K562 (cell line): Measurements from ENCODE around the gene FOXO3. TPM values are rescaled to one million over a fixed set of nuclear protein-coding genes. Genes with fewer than 3 reads are reported as not detected.
A peak's percentile ranks its signal among the peaks of the same experiment; 100 is the strongest.

Experiments used
- ATAC-seq: fragments of 200-7000 bp; cut with Tn5 transposase; 3 replicates; pipeline ENCODE4 v1.9.1; 2020; ENCODE audit warnings: moderate library complexity
- BruUV-seq: library from RNA; stranded (reverse); fragments of 400-500 nt; replicated peaks from 2 replicates; lab custom pipeline; 2021; lab: Mats Ljungman, UMichigan
- CTCF ChIA-PET: fragments of 300-600 bp; formaldehyde crosslinking; extraction: SDS; loops from one replicate; lab custom pipeline; 2021; ENCODE audit warnings: low intra/inter-chr PET ratio; lab: Yijun Ruan, JAX
- POLR2A ChIA-PET: fragments of 300-600, 350-650 bp; sonication (Branson Sonifier 250); formaldehyde crosslinking; extraction: SDS; loops from one replicate; lab custom pipeline; 2021; ENCODE audit warnings: antibody characterized with exemption, inconsistent platforms; lab: Yijun Ruan, JAX
- DNase-seq, 4 experiments: peaks; one replicate each; pipeline versions ENCODE4 v3.0.0 to v3.0.0-alpha.2; 2011 to 2018; ENCODE audit warnings: low spot score in 3 of 4, mixed read lengths in 3 of 4; ENCODE audit errors: extremely low read depth in 1 of 4
- FAIRE-seq: peaks from 2 replicates; lab custom pipeline; 2011; peaks lifted over from hg19 to GRCh38; lab: Jason Lieb, UNC
- H2AFZ ChIP-seq: 2 replicates; pipeline ENCODE4 v1.6.0; 2011; ENCODE audit warnings: low read depth, low read length, control low read depth, inconsistent platforms
- H3K27ac ChIP-seq: fragments of 200-600 bp; 3 replicates; pipeline ENCODE4 v1.8.0; 2011; ENCODE audit warnings: low read depth, mild to moderate bottlenecking, control low read depth, inconsistent platforms, low read length, moderate library complexity, mixed read lengths; ENCODE audit errors: extremely low read depth
- H3K27me3 ChIP-seq, 2 experiments: fragments of 300-600 bp in 1 of 2; 2 replicates in 1 of 2; 3 replicates in 1 of 2; pipeline versions ENCODE4 v1.6.0 to v1.8.0; 2011; ENCODE audit warnings: inconsistent platforms in 2 of 2, low read length in 2 of 2, mild to moderate bottlenecking in 1 of 2, mixed read lengths in 1 of 2, moderate library complexity in 1 of 2; ENCODE audit not compliant: control insufficient read depth in 2 of 2, insufficient read depth in 2 of 2
- H3K36me3 ChIP-seq: fragments of 300-600 bp; 3 replicates; pipeline ENCODE4 v1.8.0; 2011; ENCODE audit warnings: mild to moderate bottlenecking, low read length, inconsistent platforms; ENCODE audit not compliant: control insufficient read depth, insufficient read depth
- H3K4me1 ChIP-seq, 2 experiments: fragments of 200-600 bp in 1 of 2; replicated peaks in 1 of 2; 2 replicates in 1 of 2; 3 replicates in 1 of 2; pipeline versions ENCODE4 v1.5.1 to v1.8.0; 2011; ENCODE audit warnings: inconsistent platforms in 2 of 2, low read length in 2 of 2, mild to moderate bottlenecking in 1 of 2, mixed read lengths in 1 of 2, moderate library complexity in 1 of 2; ENCODE audit not compliant: control insufficient read depth in 2 of 2, insufficient read depth in 2 of 2
- H3K4me2 ChIP-seq: 2 replicates; pipeline ENCODE4 v1.6.1; 2011; ENCODE audit warnings: low read length, control low read depth, inconsistent platforms, mixed read lengths; ENCODE audit not compliant: insufficient read depth
- H3K4me3 ChIP-seq: fragments of 200-600 bp; sonication (generic), shearing (Covaris generic); 2 replicates; pipeline ENCODE4 v1.5.1; 2016; ENCODE audit warnings: control low read depth, inconsistent platforms
- H3K79me2 ChIP-seq: fragments of 200-600 bp; 3 replicates; pipeline ENCODE4 v1.8.0; 2011; ENCODE audit warnings: low read length, inconsistent platforms; ENCODE audit not compliant: control insufficient read depth, insufficient read depth
- H3K9ac ChIP-seq, 2 experiments: 2 replicates each; pipeline versions ENCODE4 v1.6.0 to v1.6.1; 2011; ENCODE audit warnings: low read depth in 2 of 2, low read length in 2 of 2, control low read depth in 1 of 2, inconsistent platforms in 1 of 2, mild to moderate bottlenecking in 1 of 2, mixed read lengths in 1 of 2; ENCODE audit not compliant: insufficient read depth in 1 of 2
- H3K9me1 ChIP-seq: one replicate; pipeline ENCODE4 v1.6.0; 2011; ENCODE audit warnings: inconsistent platforms, mild to moderate bottlenecking, low read length, moderate library complexity; ENCODE audit not compliant: control insufficient read depth, insufficient read depth
- H3K9me3 ChIP-seq: replicated peaks from 2 replicates; pipeline ENCODE4 v1.5.1; 2011; ENCODE audit warnings: low read depth, low read length, inconsistent platforms; ENCODE audit not compliant: control insufficient read depth, insufficient read depth
- H4K20me1 ChIP-seq: replicated peaks from 2 replicates; pipeline ENCODE4 v1.6.1; 2011; ENCODE audit warnings: low read length, inconsistent platforms, mixed read lengths; ENCODE audit not compliant: control insufficient read depth, insufficient read depth
- CEBPB ChIP-seq: fragments of 450-650 bp; IDR thresholded peaks from 2 replicates; pipeline ENCODE4 v1.6.1; 2016; ENCODE audit warnings: missing genetic modification characterization, missing compliant biosample characterization
- COPS2 ChIP-seq: fragments of 450-650 bp; conservative IDR thresholded peaks from 2 replicates; pipeline ENCODE4 v1.6.1; 2016; ENCODE audit warnings: mild to moderate bottlenecking, moderate library complexity
- HDAC1 ChIP-seq, 2 experiments: fragments of 450-650 bp; IDR thresholded peaks; 2 replicates each; pipeline ENCODE4 v1.6.1; 2016 to 2017; ENCODE audit warnings: inconsistent platforms in 1 of 2, mild to moderate bottlenecking in 1 of 2, moderate library complexity in 1 of 2
- HDAC2 ChIP-seq: fragments of 450-650 bp; IDR thresholded peaks from 2 replicates; pipeline ENCODE4 v1.6.1; 2016; ENCODE audit warnings: mild to moderate bottlenecking
- HMBOX1 ChIP-seq: sonication (generic); IDR thresholded peaks from 2 replicates; pipeline ENCODE4 v1.6.1; 2016
- KDM1A ChIP-seq, 2 experiments: fragments of 450-650 bp; IDR thresholded peaks; 2 replicates each; pipeline ENCODE4 v1.6.1; 2016; ENCODE audit warnings: mild to moderate bottlenecking in 2 of 2
- MEIS2 ChIP-seq: fragments of 450-650 bp; IDR thresholded peaks from 2 replicates; pipeline ENCODE4 v1.6.1; 2014; ENCODE audit warnings: mild to moderate bottlenecking; ENCODE audit not compliant: partially characterized antibody
- PREB ChIP-seq: sonication (generic); formaldehyde crosslinking; IDR thresholded peaks from 2 replicates; pipeline ENCODE4 v1.8.1; 2023; ENCODE audit warnings: mild to moderate bottlenecking, missing genetic modification reagents
- RCOR1 ChIP-seq, 2 experiments: IDR thresholded peaks; 2 replicates each; pipeline ENCODE4 v1.6.1; 2012; ENCODE audit warnings: low read depth in 2 of 2, low read length in 2 of 2, borderline replicate concordance in 1 of 2, improper control_type of control experiment in 1 of 2
- SAFB2 ChIP-seq: fragments of 200-400 bp; formaldehyde crosslinking; IDR thresholded peaks from 2 replicates; pipeline ENCODE4 v1.6.1; 2018; ENCODE audit warnings: borderline replicate concordance, low read length, low read depth, moderate library complexity; ENCODE audit not compliant: severe bottlenecking
- XRCC5 ChIP-seq: fragments of 200-400 bp; formaldehyde crosslinking; IDR thresholded peaks from 2 replicates; pipeline ENCODE4 v1.6.1; 2017; ENCODE audit warnings: low read depth, mild to moderate bottlenecking, low read length
- ZNF212 ChIP-seq: fragments of 450-650 bp; formaldehyde crosslinking; IDR thresholded peaks from 2 replicates; pipeline ENCODE4 v1.4.0; 2020; ENCODE audit warnings: mild to moderate bottlenecking
- ZNF57 ChIP-seq: fragments of 450-650 bp; formaldehyde crosslinking; IDR thresholded peaks from 2 replicates; pipeline ENCODE4 v1.4.0; 2020; ENCODE audit warnings: mild to moderate bottlenecking, moderate library complexity
- WGBS: fragments of 100-300 bp; shearing (Covaris generic); methylation state at CpG from one replicate; pipeline ENCODE4 v1.1.6; 2016; ENCODE audit warnings: low coverage, mixed read lengths; ENCODE audit not compliant: insufficient coverage; ENCODE audit errors: missing lambda C conversion rate; 5-methylcytosine and 5-hydroxymethylcytosine counted together
- in situ Hi-C: fragments of 300-500 bp; cut with MboI; formaldehyde crosslinking; loops from 4 replicates; pipeline ENCODE4 v1.15.0; 2018; ENCODE audit warnings: inconsistent platforms, mixed read lengths
- intact Hi-C: fragments of 100-400 bp; cut with micrococcal nuclease; formaldehyde crosslinking; loops from 2 replicates; pipeline ENCODE4 v1.14.2; 2022
- polyA plus RNA-seq, 8 experiments: library from polyadenylated mRNA; depleted of rRNA in 4 of 8; stranded (reverse) in 5 of 8; unstranded in 3 of 8; fragments of >200 nt; fragmentation: Nextera tagmentation in 2 of 8; fragmentation: Illumina TruSeq in 1 of 8; extraction: Ambion mirVana in 2 of 8; extraction: Trizol in 1 of 8; gene quantifications; 2 replicates each; pipeline versions ENCODE4 v1.2.1 to v1.2.3, GENCODE V29; 2011 to 2014; ENCODE audit warnings: inconsistent platforms in 1 of 8, missing spikeins in 1 of 8
- total RNA-seq, 7 experiments: library from RNA; depleted of rRNA in 6 of 7; stranded (reverse); fragments of >200 nt in 6 of 7; fragmentation: Illumina TruSeq in 2 of 7; extraction: Trizol in 2 of 7; gene quantifications; 2 replicates each; pipeline versions ENCODE4 v1.2.1 to v1.2.3, GENCODE V29; 2011 to 2021; ENCODE audit warnings: low replicate concordance in 1 of 7

Gene FOXO3
- total and polyA plus RNA-seq, 9 of the 15 experiments (the other 6 are each of a cell fraction or from before 2014, with no cell fraction given) = 3.0 to 14.6 (median 6.0) TPM

GRCh38 chr6:108635505-108636226 lies 74.9 kb downstream of the FOXO3 start:
- H3K27ac ChIP-seq = no peak overlapping the region

More at GRCh38 chr6:108635505-108636226, 74.9 kb downstream of the FOXO3 start:
- Histone ChIP-seq H3K36me3 (no peaks in the 10 kb centered on the region), H4K20me1 (peaks cover 23% of the 10 kb centered on the region), H2AFZ (no peak overlapping the region), H3K4me3 (no peak overlapping the region), H3K27me3 (peaks cover 0 to 4% of the 10 kb centered on the region in 2 experiments; a peak in 1 of 5 replicates), H3K9ac (no peak overlapping the region), H3K4me1 (peaks cover 0 to 21% of the 10 kb centered on the region in 2 experiments; a peak in 4 of 5 replicates), H3K9me3 (no peaks in the 10 kb centered on the region), H3K9me1 (no peaks in the 10 kb centered on the region), H3K4me2 (no peak overlapping the region), H3K79me2 (peaks cover 16% of the 10 kb centered on the region; the same call in 2 of the 3 replicates)
- TF ChIP-seq COPS2 = no peak
- peak; percentile 18 to 35; a peak in 1 of 4 replicates for TF ChIP-seq RCOR1 (IDR thresholded peaks at IDR 0.05; ENCODE audit: borderline replicate concordance in 1 of 2, low read depth in 2 of 2, low read length in 2 of 2)
- no peak for TF ChIP-seq XRCC5
- TF ChIP-seq CEBPB = peak; percentile 46; the same call in 1 of the 2 replicates
- TF ChIP-seq MEIS2 = peak; percentile 54
- no peak for TF ChIP-seq SAFB2
- peak; percentile 65 to 75; a peak in 3 of 4 replicates for TF ChIP-seq KDM1A (IDR thresholded peaks at IDR 0.05)
- TF ChIP-seq HDAC1 (IDR thresholded peaks at IDR 0.05) = peak in 1 of 2 experiments; percentile 73; a peak in 1 of 4 replicates
- TF ChIP-seq PREB = no peak
- TF ChIP-seq ZNF57 (CRISPR knock-in tag) = no peak
- TF ChIP-seq HMBOX1 = peak; percentile 85
- TF ChIP-seq ZNF212 = no peak
- TF ChIP-seq HDAC2 = 0 out of 2 replicates have a peak, but pooled peaks have one; percentile 19
- intact Hi-C loops (no loop called here), in situ Hi-C loops (no loop called here)
- BruUV-seq = no TSS peak
- DNase-seq (peak in 1 of 4 experiments; percentile 44), FAIRE-seq (peak; percentile 40), ATAC-seq (peak; percentile 67)
- ChIA-PET CTCF (no interaction called here), POLR2A (interaction anchor here (0.7 to 1.1 kb wide), 2 partner anchors 11 to 12 kb away, joined by 3 read pairs; no protein-coding TSS in a partner anchor)
- 13% methylated on average over 6 of the region's 6 CpGs for WGBS
